GM18511 (cell line): ENCODE results near the gene HDAC9.

Source experiments
- ATAC-seq: cut with Tn5 transposase; IDR thresholded peaks from one replicate; pipeline ENCODE4 v1.9.1; 2021; ENCODE audit warnings: mild to moderate bottlenecking, moderate library complexity; ENCODE audit not compliant: unreplicated experiment

HDAC9 gene

GRCh38 chr7:18491871-18492270 is 3.7 kb upstream of the HDAC9 start:
- ATAC-seq: no peak

GRCh38 chr7:18494406-18494805 is 1.1 kb upstream of the HDAC9 start:
- no peak for ATAC-seq

GRCh38 chr7:18494821-18495408 is 634 bp upstream of the HDAC9 start:
- peak; percentile 55 for ATAC-seq

- no peak for ATAC-seq
Observed at GRCh38 chr7:18496341-18496700, 772 bp downstream of the HDAC9 start.

DNA sequence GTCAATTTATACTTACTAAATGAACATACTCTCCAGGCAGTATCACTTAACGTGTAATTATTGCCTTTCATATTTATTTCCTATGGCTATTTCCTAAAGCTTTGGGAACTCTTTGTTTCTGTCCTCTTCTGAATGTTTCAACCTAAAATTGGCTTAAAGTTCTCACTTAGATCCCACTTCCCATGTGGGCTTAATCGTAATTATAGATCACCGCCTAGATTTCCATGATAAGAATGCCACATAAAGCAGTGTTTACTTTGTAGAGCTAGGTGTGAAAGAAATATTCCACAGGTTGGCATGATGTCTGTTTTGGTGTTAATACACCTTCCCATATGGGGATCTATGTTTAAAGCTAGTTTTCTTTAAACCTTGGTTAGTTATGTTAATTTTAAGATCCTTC is 1.5 kb downstream of the HDAC9 start:
- no peak for ATAC-seq

GRCh38 chr7:18497800-18498199 is 2.3 kb downstream of the HDAC9 start:
- ATAC-seq: no peak

- no peak for ATAC-seq
Observed at GRCh38 chr7:18498341-18498740, 2.8 kb downstream of the HDAC9 start.

DNA sequence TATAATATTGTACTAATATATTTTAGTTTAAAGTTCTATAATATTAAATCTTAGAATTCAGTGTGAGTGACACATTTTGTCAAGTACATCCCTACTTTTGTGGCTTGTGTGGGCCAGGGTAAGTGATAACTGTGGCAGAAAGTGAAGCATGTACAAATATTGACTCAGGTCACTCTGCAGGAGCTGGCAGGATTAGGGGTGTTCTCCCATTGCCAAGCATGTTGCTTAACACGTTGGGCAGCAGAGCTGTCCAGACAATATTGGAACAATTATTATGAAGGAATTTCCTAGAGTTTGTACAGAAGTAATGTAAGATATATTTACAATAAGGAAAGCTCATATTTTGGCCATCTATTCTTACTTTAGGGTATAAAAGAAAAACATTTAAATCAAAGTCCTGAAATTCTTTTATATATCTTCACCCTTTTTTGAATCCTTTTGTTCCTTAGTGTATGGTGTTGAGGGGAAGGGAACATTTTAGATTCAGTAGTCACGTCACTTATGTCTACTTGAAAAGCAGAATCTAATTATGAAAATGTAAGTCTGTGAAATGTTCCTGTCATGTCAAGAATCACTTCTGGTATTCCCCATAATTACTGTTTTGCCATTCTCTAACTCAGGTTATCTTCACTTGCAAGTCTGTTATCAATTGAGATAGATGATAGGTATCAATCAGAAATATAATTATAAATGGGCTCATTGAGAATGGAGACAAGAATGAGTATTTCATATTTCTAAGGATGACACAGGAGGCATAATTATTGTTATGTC is 4.0 kb downstream of the HDAC9 start:
- ATAC-seq: no peak

- ATAC-seq: no peak
Observed at GRCh38 chr7:18503126-18503866, 7.7 kb downstream of the HDAC9 start.

DNA sequence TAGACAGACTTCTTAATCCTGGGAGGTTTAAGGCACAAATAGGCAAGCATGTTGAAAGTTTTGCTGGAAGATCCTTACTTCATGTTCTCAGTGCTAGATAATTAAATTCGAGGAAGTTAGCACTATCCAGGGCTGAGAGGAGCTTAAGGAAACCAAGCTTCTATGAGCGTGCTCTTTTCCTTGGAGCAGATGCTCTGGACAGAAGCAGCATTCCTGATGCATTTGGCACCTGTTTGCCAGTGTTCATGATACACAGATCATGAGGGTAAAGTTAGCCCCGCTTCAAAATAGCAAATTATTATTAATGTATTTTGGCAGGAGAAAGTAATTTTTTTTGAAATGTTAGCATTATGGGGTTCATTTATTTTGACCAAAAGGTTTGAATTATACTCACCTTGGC is 9.4 kb downstream of the HDAC9 start:
- ATAC-seq: no peak

- peak; percentile 60 for ATAC-seq
Observed at GRCh38 chr7:18505870-18506460, 10.4 kb downstream of the HDAC9 start.

DNA sequence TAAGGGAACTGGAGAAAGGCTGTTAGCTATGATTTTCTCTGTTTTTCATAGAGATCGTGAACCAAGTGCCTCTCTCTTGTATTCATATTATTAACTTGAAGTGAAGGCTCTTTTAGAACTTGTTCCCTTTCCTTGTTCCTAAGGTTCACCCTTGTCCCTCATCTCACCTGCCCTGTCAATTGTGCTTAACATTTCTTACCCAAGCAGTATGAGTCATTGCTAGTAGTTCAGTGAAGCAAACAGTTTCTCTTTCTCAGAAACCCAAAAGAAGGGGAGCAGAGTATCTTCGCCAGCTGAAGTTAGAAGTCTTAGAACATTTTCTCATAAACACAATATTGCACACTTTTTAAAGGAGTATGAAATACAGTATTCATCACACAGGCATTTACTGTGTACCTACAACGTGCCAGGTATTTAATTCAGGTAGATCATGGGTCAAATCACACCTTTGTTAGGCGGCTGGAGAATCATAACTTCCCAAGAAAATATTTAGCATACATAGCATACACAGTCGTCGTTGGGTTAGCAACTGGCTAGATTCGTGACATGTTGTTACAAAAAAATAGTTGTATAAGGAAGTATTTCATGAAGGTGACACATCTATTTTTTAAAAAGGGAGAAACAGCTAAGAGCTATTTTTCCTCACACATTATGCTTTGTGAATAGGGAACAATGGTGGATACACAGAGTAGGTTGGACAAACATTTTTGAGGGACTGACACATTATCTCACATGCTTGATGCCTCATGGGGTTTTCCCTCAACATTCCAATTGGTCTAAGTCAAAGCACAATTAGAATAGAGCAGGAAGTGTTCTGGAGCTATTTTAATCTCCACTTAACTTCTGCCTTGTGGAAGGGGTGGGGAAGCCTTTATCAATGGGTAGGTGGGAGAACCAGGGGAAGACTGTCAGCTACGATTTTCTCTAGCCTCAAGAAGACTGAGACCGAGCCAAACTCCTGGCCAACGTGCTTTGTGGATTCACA is 13.2 kb downstream of the HDAC9 start:
- ATAC-seq: peak; percentile 88

DNA sequence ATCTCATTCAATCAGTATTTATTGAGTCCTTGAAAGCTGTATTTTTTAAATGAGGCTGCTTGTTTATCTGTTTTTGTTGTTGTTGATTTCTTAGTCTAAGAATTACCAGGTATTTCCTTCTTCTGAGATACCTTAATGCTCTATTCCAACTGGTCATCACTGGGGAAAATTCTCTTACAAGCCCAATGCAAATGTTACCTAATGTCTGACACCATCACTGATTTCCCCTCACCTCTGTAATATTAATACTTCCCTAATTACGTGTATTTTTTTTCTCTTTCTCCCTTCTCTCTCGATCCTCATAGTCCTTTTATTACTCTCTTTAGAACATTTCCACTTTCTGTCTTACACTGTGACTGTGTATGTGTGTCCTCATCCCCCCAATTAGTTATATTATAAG is 13.9 kb downstream of the HDAC9 start:
- no peak for ATAC-seq

DNA sequence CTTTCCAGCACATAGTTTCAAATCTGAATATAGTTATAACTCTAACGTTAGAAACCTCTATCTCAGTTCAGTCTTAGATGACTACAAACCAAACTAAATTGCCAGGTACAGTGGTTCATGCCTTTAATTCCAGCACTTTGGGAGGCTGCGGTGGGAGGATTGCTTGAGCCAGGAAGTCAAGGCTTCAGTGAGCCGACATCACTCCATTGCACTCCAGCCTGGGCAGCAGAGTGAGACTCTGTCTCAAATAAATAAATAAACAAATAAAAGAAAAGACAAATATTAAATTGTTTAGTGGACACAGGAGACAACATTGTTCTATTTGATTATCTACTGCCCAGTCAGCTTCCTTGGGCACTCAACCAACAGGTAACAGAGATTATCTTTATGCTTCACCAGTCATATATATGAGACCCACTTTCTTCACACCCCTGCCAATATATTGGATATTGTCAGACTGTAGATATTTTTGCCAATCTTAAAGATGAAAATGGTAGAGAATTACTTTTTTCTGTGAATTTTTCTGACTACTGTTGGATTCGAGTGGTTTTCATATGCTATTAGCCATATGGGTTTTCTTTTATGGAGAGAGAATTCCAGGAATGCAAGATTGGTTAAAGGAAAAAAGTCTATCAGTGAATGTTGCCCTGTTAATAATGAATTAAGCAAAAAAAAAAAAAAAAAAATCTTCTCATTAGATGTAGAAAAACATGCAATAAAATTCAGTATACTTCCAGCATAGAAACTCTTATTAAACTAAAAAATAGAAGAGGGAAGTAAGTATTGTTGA is 16.0 kb downstream of the HDAC9 start:
- ATAC-seq: no peak

DNA sequence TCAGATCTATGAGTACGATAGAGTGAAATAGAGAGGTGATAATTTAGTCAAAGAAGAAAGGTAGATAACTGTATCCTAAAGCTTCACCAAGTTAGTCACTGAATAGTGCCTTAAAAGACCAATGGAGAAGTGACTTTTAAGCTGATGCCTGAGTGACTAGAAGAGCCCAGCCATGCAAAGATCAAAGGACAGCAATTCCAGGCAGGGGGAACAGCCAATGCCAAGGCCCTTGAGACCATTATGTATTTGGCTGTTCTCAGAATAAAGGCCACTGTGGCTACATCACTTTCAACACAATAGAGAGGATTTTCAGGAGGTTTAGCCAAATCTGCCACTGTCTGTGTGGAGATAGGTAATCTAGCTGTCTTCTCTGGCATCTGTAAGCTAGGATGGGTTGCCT is 17.8 kb downstream of the HDAC9 start:
- no peak for ATAC-seq

DNA sequence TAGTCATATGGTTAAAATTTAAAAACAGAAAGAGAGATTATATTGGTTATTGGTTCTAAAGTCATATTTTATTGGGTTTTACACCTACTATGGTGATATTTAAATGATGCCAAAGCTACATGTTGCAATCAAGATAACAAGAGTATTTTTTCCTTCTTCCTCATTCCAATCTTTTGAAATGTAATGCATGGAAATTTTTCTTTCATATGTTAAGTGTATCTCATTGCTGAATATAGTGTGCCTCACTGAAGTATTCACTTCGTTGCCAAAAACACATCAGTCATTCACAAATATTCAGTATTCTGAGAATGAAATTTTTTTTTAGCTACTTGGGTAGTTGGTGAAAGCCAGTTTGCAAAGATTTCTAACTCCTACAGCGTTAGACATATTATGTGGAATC is 19.5 kb downstream of the HDAC9 start:
- ATAC-seq: no peak

DNA sequence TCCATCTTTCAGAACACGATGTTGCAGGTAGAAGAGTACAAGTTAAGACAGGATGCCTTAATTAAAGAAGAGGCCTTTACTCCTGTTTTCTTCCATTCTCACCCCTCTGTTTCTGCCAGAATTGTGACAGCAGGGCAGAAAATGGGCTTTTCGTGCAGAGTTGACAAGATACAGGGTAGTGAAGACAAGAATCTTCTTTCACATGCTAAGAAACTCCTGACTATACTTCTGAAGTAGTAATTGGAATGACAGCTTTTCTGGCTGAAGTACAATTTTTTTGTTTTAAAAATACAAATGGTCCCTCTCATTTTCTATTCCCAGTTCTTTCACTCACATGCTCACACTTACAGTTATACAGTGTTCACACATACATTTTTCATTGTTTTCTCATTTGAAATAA is 22.1 kb downstream of the HDAC9 start:
- ATAC-seq: no peak

GRCh38 chr7:18518555-18518954 is 23.0 kb downstream of the HDAC9 start:
- ATAC-seq: no peak

DNA sequence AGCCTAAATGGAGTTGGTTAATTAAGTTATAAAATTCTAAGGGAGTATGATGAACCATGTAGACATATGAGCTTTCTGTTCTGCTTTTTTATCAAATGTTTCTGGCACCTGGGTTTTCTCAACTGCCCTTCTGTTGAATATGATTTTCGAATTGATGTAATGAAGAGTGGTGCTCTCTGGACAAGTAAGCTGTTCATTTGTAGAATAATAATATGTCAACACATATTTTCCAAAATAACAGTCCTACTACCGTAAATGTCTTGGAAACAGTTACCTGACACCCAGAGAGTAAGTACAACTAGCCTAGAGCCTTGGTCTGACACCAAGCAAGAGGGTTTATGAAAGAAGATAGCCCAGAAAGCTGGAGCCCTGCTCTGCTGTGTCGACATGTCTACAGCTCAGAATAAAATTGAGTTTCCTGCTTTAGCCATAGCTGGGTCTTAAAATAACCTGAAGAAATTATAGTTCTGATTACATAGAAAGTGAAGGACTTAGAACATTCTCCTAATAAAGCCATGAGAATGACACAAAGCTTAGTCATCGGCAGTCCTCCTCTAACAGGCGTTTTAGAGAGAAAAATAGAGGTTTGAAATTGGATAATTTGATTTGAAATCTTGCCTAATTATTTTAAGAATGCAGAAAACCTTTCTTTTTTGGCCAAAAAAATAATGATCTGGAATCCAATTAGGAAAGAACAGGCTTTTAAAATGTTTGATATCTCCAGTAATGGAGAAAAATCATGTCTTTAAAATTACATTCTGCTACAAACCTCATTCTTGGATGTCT is 25.1 kb downstream of the HDAC9 start:
- ATAC-seq: peak; percentile 87
